GM18505 (cell line): ENCODE data around the gene FBN1.

ENCODE experiments used
- ATAC-seq: cut with Tn5 transposase; IDR thresholded peaks from one replicate; pipeline ENCODE4 v1.9.1; 2021; ENCODE audit not compliant: unreplicated experiment
- POLR2A ChIP-seq: IDR thresholded peaks from 4 replicates; pipeline ENCODE4 v1.6.1; 2011; ENCODE audit warnings: borderline replicate concordance; ENCODE audit not compliant: insufficient read depth, insufficient read length; ENCODE audit errors: extremely low read depth

Gene FBN1

GRCh38 chr15:48391950-48392349, 253.6 kb downstream of the FBN1 start:
- no peak for TF ChIP-seq POLR2A
- ATAC-seq = no peak

- no peak for TF ChIP-seq POLR2A
- ATAC-seq = no peak
Observed at GRCh38 chr15:48389691-48390143, 255.8 kb downstream of the FBN1 start.

GRCh38 chr15:48388910-48389309, 256.6 kb downstream of the FBN1 start:
- ATAC-seq = no peak

GRCh38 chr15:48388016-48388851, 257.3 kb downstream of the FBN1 start:
- ATAC-seq = no peak
- TF ChIP-seq POLR2A = no peak

More at GRCh38 chr15:48388910-48389309, 256.6 kb downstream of the FBN1 start:
- TF ChIP-seq POLR2A = no peak

GRCh38 chr15:48385031-48385830, 260.3 kb downstream of the FBN1 start:
- ATAC-seq = no peak
- TF ChIP-seq POLR2A = no peak

GRCh38 chr15:48384616-48385015, 260.9 kb downstream of the FBN1 start:
- ATAC-seq = no peak
- no peak for TF ChIP-seq POLR2A

- TF ChIP-seq POLR2A = no peak
- ATAC-seq = no peak
Observed at GRCh38 chr15:48383031-48383430, 262.5 kb downstream of the FBN1 start.

- ATAC-seq = no peak
- no peak for TF ChIP-seq POLR2A
Observed at GRCh38 chr15:48381861-48382260, 263.6 kb downstream of the FBN1 start.

GRCh38 chr15:48380198-48380597, 265.3 kb downstream of the FBN1 start:
- TF ChIP-seq POLR2A = no peak
- ATAC-seq = no peak

- ATAC-seq = no peak
- TF ChIP-seq POLR2A = no peak
Observed at GRCh38 chr15:48375767-48376166, 269.7 kb downstream of the FBN1 start.

GRCh38 chr15:48374472-48374871, 271.0 kb downstream of the FBN1 start:
- no peak for ATAC-seq
- no peak for TF ChIP-seq POLR2A

- no peak for TF ChIP-seq POLR2A
- ATAC-seq = no peak
Observed at GRCh38 chr15:48373821-48374451, 271.6 kb downstream of the FBN1 start.

GRCh38 chr15:48371961-48372360, 273.5 kb downstream of the FBN1 start:
- no peak for ATAC-seq
- no peak for TF ChIP-seq POLR2A
